IMR-90 (cell line): ENCODE results near the gene PSAP. TPM values are rescaled to one million over a fixed set of nuclear protein-coding genes. Genes with fewer than 3 reads are reported as not detected.

Source experiments
- ATAC-seq: fragments of 200-7000 bp; cut with Tn5 transposase; 2 replicates; pipeline ENCODE4 v1.9.1; 2020; ENCODE audit warnings: low read depth, mild to moderate bottlenecking, moderate library complexity
- BruUV-seq: library from RNA; stranded (reverse); fragments of 400-500 nt; replicated peaks from 2 replicates; lab custom pipeline; 2021; lab: Mats Ljungman, UMichigan
- CTCF ChIA-PET: fragments of 300-600 bp; formaldehyde crosslinking; extraction: SDS; loops from one replicate; lab custom pipeline; 2021; ENCODE audit warnings: antibody characterized with exemption; lab: Yijun Ruan, JAX
- POLR2A ChIA-PET: fragments of 300-600 bp; sonication (Branson Sonifier 250); formaldehyde crosslinking; loops from one replicate; lab custom pipeline; 2022; ENCODE audit warnings: antibody characterized with exemption; ENCODE audit not compliant: unreplicated experiment; lab: Charles Lee
- DNase-seq: peaks from one replicate; pipeline ENCODE4 v3.0.0; 2013
- H2AFZ ChIP-seq: replicated peaks from 2 replicates; pipeline ENCODE3; 2013; ENCODE audit warnings: low read length, mild to moderate bottlenecking; ENCODE audit not compliant: poor library complexity
- H2AK5ac ChIP-seq: 2 replicates; pipeline ENCODE4 v1.6.1; 2013; ENCODE audit warnings: low read depth, low read length, inconsistent platforms
- H2AK9ac ChIP-seq: replicated peaks from 2 replicates; pipeline ENCODE3; 2013; ENCODE audit warnings: mild to moderate bottlenecking, low read depth, low read length, moderate library complexity; ENCODE audit not compliant: poor library complexity
- H2BK120ac ChIP-seq: 2 replicates; pipeline ENCODE4 v1.6.1; 2013; ENCODE audit warnings: low read depth, low read length, inconsistent platforms
- H2BK15ac ChIP-seq: 3 replicates; pipeline ENCODE4 v1.6.1; 2013; ENCODE audit warnings: low read depth, low read length, inconsistent platforms
- H2BK20ac ChIP-seq: 2 replicates; pipeline ENCODE4 v1.6.1; 2013; ENCODE audit warnings: low read depth, mild to moderate bottlenecking, inconsistent platforms, low read length, moderate library complexity
- H2BK5ac ChIP-seq: 2 replicates; pipeline ENCODE4 v1.6.1; 2013; ENCODE audit warnings: mild to moderate bottlenecking, low read depth, low read length, inconsistent platforms; ENCODE audit not compliant: poor library complexity, severe bottlenecking
- H3K14ac ChIP-seq: replicated peaks from 2 replicates; pipeline ENCODE4 v1.6.1; 2013; ENCODE audit warnings: low read depth, low read length, inconsistent platforms
- H3K18ac ChIP-seq: 2 replicates; pipeline ENCODE4 v1.6.1; 2013; ENCODE audit warnings: low read depth, low read length, control low read depth
- H3K23ac ChIP-seq: 2 replicates; pipeline ENCODE4 v1.6.1; 2013; ENCODE audit warnings: low read depth, low read length, inconsistent platforms
- H3K27ac ChIP-seq: 2 replicates; pipeline ENCODE4 v1.5.1; 2013; ENCODE audit warnings: mild to moderate bottlenecking, control low read depth, low read length; ENCODE audit not compliant: insufficient read depth
- H3K27me3 ChIP-seq: 2 replicates; pipeline ENCODE4 v1.6.1; 2013; ENCODE audit warnings: low read length; ENCODE audit not compliant: control insufficient read depth, insufficient read depth
- H3K36me3 ChIP-seq: 2 replicates; pipeline ENCODE4 v1.6.1; 2013; ENCODE audit warnings: low read length, mixed read lengths; ENCODE audit not compliant: control insufficient read depth, insufficient read depth
- H3K4ac ChIP-seq: 2 replicates; pipeline ENCODE4 v1.6.1; 2013; ENCODE audit warnings: low read depth, low read length, inconsistent platforms
- H3K4me1 ChIP-seq: 2 replicates; pipeline ENCODE4 v1.6.1; 2013; ENCODE audit warnings: low read length, mixed read lengths; ENCODE audit not compliant: control insufficient read depth, insufficient read depth
- H3K4me2 ChIP-seq: 2 replicates; pipeline ENCODE4 v1.6.1; 2013; ENCODE audit warnings: low read depth, mild to moderate bottlenecking, control low read depth, low read length, moderate library complexity
- H3K4me3 ChIP-seq: 2 replicates; pipeline ENCODE4 v1.5.1; 2013; ENCODE audit warnings: low read depth, mild to moderate bottlenecking, control low read depth, low read length, moderate library complexity; ENCODE audit not compliant: insufficient read depth
- H3K56ac ChIP-seq: 2 replicates; pipeline ENCODE4 v1.6.1; 2013; ENCODE audit warnings: low read length, inconsistent platforms; ENCODE audit not compliant: insufficient read depth; ENCODE audit errors: extremely low read depth
- H3K79me1 ChIP-seq, 2 experiments: 2 replicates each; pipeline ENCODE4 v1.6.1; 2013; ENCODE audit warnings: low read length in 2 of 2, inconsistent platforms in 1 of 2, low read depth in 1 of 2
- H3K9ac ChIP-seq: 2 replicates; pipeline ENCODE4 v1.6.1; 2013; ENCODE audit warnings: low read depth, low read length, control low read depth
- H3K9me1 ChIP-seq: 2 replicates; pipeline ENCODE4 v1.6.1; 2013; ENCODE audit warnings: low read length, inconsistent platforms; ENCODE audit not compliant: insufficient read depth
- H3K9me3 ChIP-seq: 2 replicates; pipeline ENCODE4 v1.6.1; 2013; ENCODE audit warnings: low read length; ENCODE audit not compliant: control insufficient read depth, insufficient read depth
- H4K20me1 ChIP-seq: 2 replicates; pipeline ENCODE4 v1.6.1; 2013; ENCODE audit warnings: low read length, inconsistent platforms; ENCODE audit not compliant: insufficient read depth
- H4K5ac ChIP-seq: 2 replicates; pipeline ENCODE4 v1.6.1; 2013; ENCODE audit warnings: mild to moderate bottlenecking, low read depth, low read length, control low read depth
- H4K8ac ChIP-seq, 2 experiments: 2 replicates each; pipeline ENCODE4 v1.6.1; 2013; ENCODE audit warnings: low read depth in 2 of 2, low read length in 2 of 2, control low read depth in 1 of 2, inconsistent platforms in 1 of 2
- H4K91ac ChIP-seq: 2 replicates; pipeline ENCODE4 v1.6.1; 2013; ENCODE audit warnings: low read depth, low read length, inconsistent platforms; ENCODE audit not compliant: insufficient read depth
- CEBPB ChIP-seq: IDR thresholded peaks from 2 replicates; pipeline ENCODE4 v1.6.1; 2012; ENCODE audit warnings: low read depth, low read length, improper control_type of control experiment
- POLR2A ChIP-seq: IDR thresholded peaks from 2 replicates; pipeline ENCODE4 v1.6.1; 2012; ENCODE audit warnings: mild to moderate bottlenecking, low read depth, low read length
- RAD21 ChIP-seq: IDR thresholded peaks from 2 replicates; pipeline ENCODE4 v1.6.1; 2012; ENCODE audit warnings: low read length, improper control_type of control experiment
- RCOR1 ChIP-seq: IDR thresholded peaks from 2 replicates; pipeline ENCODE4 v1.6.1; 2012; ENCODE audit warnings: mild to moderate bottlenecking, low read length, improper control_type of control experiment; ENCODE audit not compliant: insufficient replicate concordance
- WGBS, 2 experiments: methylation state at CpG; one replicate each; pipeline versions ENCODE4 v1.1.5 to v1.1.7; 2013; ENCODE audit warnings: missing lambda C conversion rate in 2 of 2; ENCODE audit not compliant: insufficient read length in 1 of 2; ENCODE audit errors: extremely low coverage in 2 of 2; 5-methylcytosine and 5-hydroxymethylcytosine counted together
- dilution Hi-C: fragments of 300-500 bp; cut with HindIII; formaldehyde crosslinking; loops from one replicate; pipeline ENCODE4 v1.14.3; 2018; ENCODE audit warnings: low sequenced_read_pairs; ENCODE audit not compliant: unreplicated experiment
- in situ Hi-C: fragments of 300-500 bp; cut with MboI; formaldehyde crosslinking; loops from 3 replicates; pipeline ENCODE4 v1.14.3; 2019; ENCODE audit warnings: low sequenced_read_pairs, inconsistent platforms, mixed read lengths
- intact Hi-C: fragments of 100-400 bp; cut with micrococcal nuclease; formaldehyde crosslinking; loops from 2 replicates; pipeline ENCODE4 v1.10.0; 2022
- polyA plus RNA-seq, 3 experiments: library from polyadenylated mRNA; depleted of rRNA; stranded (reverse); fragments of >200 nt; gene quantifications; 2 replicates each; pipeline ENCODE4 v1.2.3, GENCODE V29; 2012; ENCODE audit warnings: low replicate concordance in 1 of 3
- total RNA-seq: library from RNA; depleted of rRNA; stranded (reverse); fragments of >200 nt; gene quantifications from 2 replicates; pipeline ENCODE4 v1.2.3, GENCODE V29; 2012

The PSAP gene
- total and polyA plus RNA-seq, 2 of the 4 experiments (the other 2 are of a cell fraction), result 216 to 876 TPM

GRCh38 chr10:71789871-71790270 lies 61.2 kb downstream of the PSAP start:
- CTCF ChIA-PET, result no interaction called here
- Histone ChIP-seq H2BK20ac (no peak overlapping the region), H2AK9ac (no peak overlapping the region), H2BK120ac (no peak overlapping the region), H3K79me1 (no peaks in the 10 kb centered on the region), H4K8ac (no peak overlapping the region), H2BK15ac (no peak overlapping the region), H3K56ac (no peak overlapping the region), H3K4ac (no peak overlapping the region), H3K18ac (no peak overlapping the region), H3K4me1 (no peaks in the 10 kb centered on the region), H2AFZ (no peak overlapping the region), H4K5ac (no peak overlapping the region), H3K9ac (no peak overlapping the region), H3K4me2 (no peak overlapping the region), H3K9me1 (no peaks in the 10 kb centered on the region), H3K27me3 (peaks cover 34% of the 10 kb centered on the region), H2BK5ac (no peak overlapping the region), H3K23ac (no peak overlapping the region), H4K20me1 (no peaks in the 10 kb centered on the region), H3K9me3 (no peaks in the 10 kb centered on the region), H2AK5ac (no peak overlapping the region), H3K36me3 (no peaks in the 10 kb centered on the region), H3K27ac (no peak overlapping the region), H4K91ac (no peak overlapping the region), H3K14ac (no peak overlapping the region), H3K4me3 (no peak overlapping the region)
- DNase-seq (no peak), ATAC-seq (no peak)
- dilution Hi-C loops, result no loop called here
- WGBS, 2 experiments, result no CpG with 5 or more reads among the region's 10 CpGs
- BruUV-seq, result no TSS peak
- in situ Hi-C loops, result no loop called here
- TF ChIP-seq RAD21 (no peak), POLR2A (no peak), RCOR1 (no peak), CEBPB (no peak)
- intact Hi-C loops, result no loop called here
- POLR2A ChIA-PET, result no interaction called here
